Upper lobe of left lung (tissue), 6 donors: Measurements from ENCODE around the gene NLRP4. TPM values are rescaled to one million over a fixed set of nuclear protein-coding genes. Genes with fewer than 3 reads are reported as not detected.

Experiments
- ATAC-seq, 2 donors: fragments of 200-7000 bp; cut with Tn5 transposase; one replicate each; pipeline ENCODE4 v1.9.1; 2022; ENCODE audit warnings: mild to moderate bottlenecking in 2 of 2, moderate library complexity in 2 of 2; ENCODE audit not compliant: low FRiP score in 2 of 2
- DNase-seq, 2 donors: peaks; one replicate each; pipeline ENCODE4 v3.0.0-alpha.2; 2019 to 2020
- H3K27ac ChIP-seq, 4 donors: fragments of 200-600 bp; sonication (generic); one replicate each; pipeline ENCODE4 v1.5.1; 2016 to 2019
- H3K27me3 ChIP-seq, 4 donors: fragments of 200-600 bp; sonication (generic); one replicate each; pipeline ENCODE4 v1.5.1; 2017 to 2019
- H3K36me3 ChIP-seq, 4 donors: fragments of 200-600 bp; sonication (generic); one replicate each; pipeline ENCODE4 v1.5.1; 2016 to 2019
- H3K4me1 ChIP-seq, 4 donors: fragments of 200-600 bp; sonication (generic); one replicate each; pipeline ENCODE4 v1.5.1; 2018 to 2019
- H3K4me3 ChIP-seq, 4 donors: fragments of 200-600 bp; sonication (generic); one replicate each; pipeline ENCODE4 v1.5.1; 2017 to 2019; ENCODE audit warnings: mild to moderate bottlenecking in 2 of 4, moderate library complexity in 1 of 4
- H3K9me3 ChIP-seq, 4 donors: fragments of 200-600 bp; sonication (generic); one replicate each; pipeline ENCODE4 v1.5.1; 2018 to 2019
- CTCF ChIP-seq, 6 experiments: fragments of 450-650 bp in 4 of 6; fragments of 200-600 bp in 2 of 6; sonication (generic) in 2 of 6; IDR thresholded peaks; one replicate each; pipeline ENCODE4 v1.5.1; 2016 to 2019; ENCODE audit warnings: antibody characterized with exemption in 6 of 6
- EP300 ChIP-seq, 4 donors: sonication (generic); formaldehyde crosslinking; IDR thresholded peaks; one replicate each; pipeline ENCODE4 v1.5.1; 2017; ENCODE audit warnings: antibody characterized with exemption in 4 of 4, control low read depth in 2 of 4
- POLR2A ChIP-seq, 4 donors: fragments of 450-650 bp; IDR thresholded peaks; one replicate each; pipeline ENCODE4 v1.5.1; 2016 to 2017; ENCODE audit warnings: antibody characterized with exemption in 4 of 4, mild to moderate bottlenecking in 2 of 4
- POLR2AphosphoS5 ChIP-seq, 2 donors: sonication (generic); formaldehyde crosslinking; IDR thresholded peaks; one replicate each; pipeline ENCODE4 v1.5.1; 2017; ENCODE audit warnings: antibody characterized with exemption in 2 of 2
- WGBS, 2 donors: methylation state at CpG; one replicate each; pipeline ENCODE4 v1.1.5; 2017 to 2018; 5-methylcytosine and 5-hydroxymethylcytosine counted together
- total RNA-seq, 6 donors: library from RNA; depleted of rRNA in 4 of 6; stranded (reverse); fragments of >200 nt in 4 of 6; gene quantifications; one replicate each; pipeline versions ENCODE4 v1.1.0 to v1.2.1, GENCODE V29; 2016 to 2021
- donor health status: DM: no; HTN: no; CAD: no; lungs with moderate emphysema.
- donor health status: DM: no; HTN: yes; CAD: no; lungs with severe emphysema.

NLRP4 gene
- total RNA-seq, 6 donors from 2014 or later: not detected

- Histone ChIP-seq H3K27me3 (no peaks in the 10 kb centered on the region), H3K4me3 (no peak overlapping the region), H3K4me1 (no peaks in the 10 kb centered on the region), H3K9me3 (no peaks in the 10 kb centered on the region), H3K36me3 (no peaks in the 10 kb centered on the region), H3K27ac (no peak overlapping the region)
- TF ChIP-seq POLR2AphosphoS5 (IDR thresholded peaks at IDR 0.05): no peak
- no peak for TF ChIP-seq EP300 (IDR thresholded peaks at IDR 0.05)
- TF ChIP-seq CTCF (IDR thresholded peaks at IDR 0.05): no peak
- no peak for TF ChIP-seq POLR2A (IDR thresholded peaks at IDR 0.05)
- DNase-seq: no peak
- no peak for ATAC-seq
- 56 to 70% methylated on average over 3 of the region's 3 CpGs for WGBS, 2 donors
These were observed 25.0 kb upstream of the NLRP4 start for GRCh38 chr19:55811340-55811739.

- no peak overlapping the region for H3K27ac ChIP-seq
- no peaks in the 10 kb centered on the region for H3K9me3 ChIP-seq
- H3K27me3 ChIP-seq: no peaks in the 10 kb centered on the region
- no peaks in the 10 kb centered on the region for H3K4me1 ChIP-seq
- H3K36me3 ChIP-seq: no peaks in the 10 kb centered on the region
- no peak for DNase-seq
- ATAC-seq: no peak
- TF ChIP-seq POLR2AphosphoS5 (IDR thresholded peaks at IDR 0.05) (no peak), CTCF (IDR thresholded peaks at IDR 0.05) (no peak), POLR2A (IDR thresholded peaks at IDR 0.05) (no peak), EP300 (IDR thresholded peaks at IDR 0.05) (no peak)
- H3K4me3 ChIP-seq: no peak overlapping the region
- 49 to 54% methylated on average over 7 of the region's 7 CpGs for WGBS, 2 donors
These were observed 23.9 kb upstream of the NLRP4 start for GRCh38 chr19:55812449-55812848.

DNA sequence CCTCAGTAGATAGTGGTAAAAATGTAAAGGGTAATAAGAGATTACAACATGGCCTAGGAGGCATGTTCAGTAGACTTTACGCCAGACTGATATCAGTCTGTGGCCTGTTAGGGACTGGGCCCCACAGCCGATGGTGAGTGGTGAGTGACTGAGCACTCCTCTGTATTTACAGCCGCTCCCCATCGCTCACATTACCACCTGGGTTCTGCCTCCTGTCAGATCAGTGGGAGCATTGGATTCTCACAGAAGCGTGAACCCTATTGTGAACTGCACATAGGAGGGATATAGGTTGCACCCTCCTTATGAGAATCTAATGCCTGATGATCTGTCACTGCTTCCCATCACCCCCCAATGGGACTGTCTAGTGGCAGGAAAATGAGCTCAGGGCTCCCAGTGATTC is 22.4 kb upstream of the NLRP4 start:
- WGBS, 2 donors: 91 to 92% methylated on average over 5 of the region's 5 CpGs

GRCh38 chr19:55820037-55820436 is 16.3 kb upstream of the NLRP4 start:
- no peaks in the 10 kb centered on the region for H3K9me3 ChIP-seq
- TF ChIP-seq POLR2A (IDR thresholded peaks at IDR 0.05) (no peak), POLR2AphosphoS5 (IDR thresholded peaks at IDR 0.05) (no peak), CTCF (IDR thresholded peaks at IDR 0.05) (no peak), EP300 (IDR thresholded peaks at IDR 0.05) (no peak)
- H3K4me3 ChIP-seq: no peak overlapping the region
- no peaks in the 10 kb centered on the region for H3K27me3 ChIP-seq
- DNase-seq (no peak), ATAC-seq (no peak)
- H3K4me1 ChIP-seq: no peaks in the 10 kb centered on the region
- 81 to 84% methylated on average over 3 of the region's 3 CpGs for WGBS, 2 donors
- H3K36me3 ChIP-seq: no peaks in the 10 kb centered on the region
- no peak overlapping the region for H3K27ac ChIP-seq

More for the DNA sequence above, 22.4 kb upstream of the NLRP4 start:
- H3K4me1 ChIP-seq: no peaks in the 10 kb centered on the region
- ATAC-seq (no peak), DNase-seq (no peak)
- H3K36me3 ChIP-seq: no peaks in the 10 kb centered on the region
- TF ChIP-seq CTCF (IDR thresholded peaks at IDR 0.05) (no peak), POLR2AphosphoS5 (IDR thresholded peaks at IDR 0.05) (no peak), POLR2A (IDR thresholded peaks at IDR 0.05) (no peak)
- H3K4me3 ChIP-seq: no peak overlapping the region
- H3K9me3 ChIP-seq: no peaks in the 10 kb centered on the region
- H3K27me3 ChIP-seq: no peaks in the 10 kb centered on the region
- no peak overlapping the region for H3K27ac ChIP-seq

DNA sequence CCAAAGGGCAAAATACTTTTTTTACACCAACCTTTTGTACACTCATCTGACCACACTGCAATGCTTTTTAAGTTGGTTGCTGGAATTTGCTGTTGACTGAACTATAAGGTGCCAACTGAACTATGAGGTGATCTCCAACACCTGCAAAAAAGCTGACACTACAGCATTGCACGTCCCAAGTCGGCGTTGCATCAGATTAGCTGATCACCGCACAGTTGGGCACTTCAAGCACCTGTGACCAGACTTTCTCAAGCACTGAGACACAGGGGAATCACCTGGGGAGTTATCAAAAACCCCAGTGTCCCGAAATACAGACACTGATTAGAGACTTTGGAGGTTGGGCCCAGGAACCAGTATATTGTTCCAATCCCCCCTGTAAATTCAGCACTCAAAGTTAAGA is 5.7 kb upstream of the NLRP4 start:
- Histone ChIP-seq H3K27me3 (no peaks in the 10 kb centered on the region), H3K27ac (no peak overlapping the region), H3K9me3 (no peaks in the 10 kb centered on the region), H3K4me3 (no peak overlapping the region), H3K36me3 (no peaks in the 10 kb centered on the region), H3K4me1 (no peaks in the 10 kb centered on the region)
- no peak for ATAC-seq
- WGBS, 2 donors: 62 to 71% methylated on average over 4 to 5 of the region's 5 CpGs
- no peak for TF ChIP-seq POLR2AphosphoS5 (IDR thresholded peaks at IDR 0.05)
- no peak for TF ChIP-seq POLR2A (IDR thresholded peaks at IDR 0.05)
- TF ChIP-seq EP300 (IDR thresholded peaks at IDR 0.05): no peak
- no peak for TF ChIP-seq CTCF (IDR thresholded peaks at IDR 0.05)
- DNase-seq: no peak
